Esophagus squamous epithelium (tissue), 5 donors: ENCODE results near the gene ZDHHC19. TPM values are rescaled to one million over a fixed set of nuclear protein-coding genes. Genes with fewer than 3 reads are reported as not detected.
"Not testable (repeated sequence)": the region's sequence is repeated elsewhere in the genome, so short reads cannot be mapped to it uniquely, and the experiment has no call there.

Experiments used
- DNase-seq: peaks from one replicate; lab custom pipeline; 2025; lab: John Stamatoyannopoulos, UW
- H3K27ac ChIP-seq, 4 donors: fragments of 200-600 bp; sonication (generic); one replicate each; pipeline ENCODE4 v1.5.1; 2016 to 2019; ENCODE audit warnings: mild to moderate bottlenecking in 1 of 4
- H3K27me3 ChIP-seq, 4 donors: fragments of 200-600 bp; sonication (generic); 1 replicate in 3 of 4; 2 replicates in 1 of 4; pipeline versions ENCODE4 v1.5.1 to v1.6.0; 2017 to 2021; ENCODE audit warnings: antibody characterized with exemption in 1 of 4
- H3K36me3 ChIP-seq, 3 donors: fragments of 200-600 bp; sonication (generic); one replicate each; pipeline ENCODE4 v1.5.1; 2016 to 2019
- H3K4me1 ChIP-seq, 3 donors: fragments of 200-600 bp; sonication (generic); one replicate each; pipeline ENCODE4 v1.5.1; 2017 to 2019
- H3K4me3 ChIP-seq, 4 donors: fragments of 200-600 bp; sonication (generic); 1 replicate in 3 of 4; 2 replicates in 1 of 4; pipeline ENCODE4 v1.5.1; 2016 to 2019; ENCODE audit warnings: mild to moderate bottlenecking in 2 of 4, moderate library complexity in 1 of 4
- H3K9me3 ChIP-seq, 3 donors: fragments of 200-600 bp; sonication (generic); one replicate each; pipeline ENCODE4 v1.5.1; 2016 to 2019
- CTCF ChIP-seq, 6 experiments: fragments of 450-650 bp in 4 of 6; fragments of 200-600 bp in 2 of 6; sonication (generic) in 2 of 6; IDR thresholded peaks; one replicate each; pipeline ENCODE4 v1.5.1; 2016 to 2019; ENCODE audit warnings: antibody characterized with exemption in 6 of 6, mild to moderate bottlenecking in 4 of 6, moderate library complexity in 4 of 6
- POLR2A ChIP-seq, 4 donors: fragments of 450-650 bp; IDR thresholded peaks; one replicate each; pipeline ENCODE4 v1.6.1; 2017; ENCODE audit warnings: antibody characterized with exemption in 4 of 4, mild to moderate bottlenecking in 4 of 4, moderate library complexity in 3 of 4
- WGBS, 2 donors: methylation state at CpG; one replicate each; pipeline ENCODE4 v1.1.5; 2018; 5-methylcytosine and 5-hydroxymethylcytosine counted together
- intact Hi-C: fragments of 100-400 bp; cut with DNase I; formaldehyde crosslinking; loops from one replicate; pipeline ENCODE4 v1.15.0; 2022
- total RNA-seq, 4 donors: library from RNA; depleted of rRNA; stranded (reverse); fragments of >200 nt; gene quantifications; one replicate each; pipeline ENCODE4 v1.1.0, GENCODE V29; 2016
- donor health status: DM: yes; HTN: yes; CAD: no.

ZDHHC19 gene
- total RNA-seq, 4 donors from 2014 or later = not detected

- no peaks in the 10 kb centered on the region for H3K9me3 ChIP-seq
- 18 to 36% methylated on average over 14 to 18 of the region's 49 CpGs for WGBS, 2 donors
- H3K4me3 ChIP-seq = peak overlapping the region; percentile 25 to 58 (median 38)
- peaks cover 0 to 15% (median 3%) of the 10 kb centered on the region in 3 donors for H3K4me1 ChIP-seq
- no peaks in the 10 kb centered on the region for H3K36me3 ChIP-seq
- no peak for DNase-seq
- intact Hi-C loops = no loop called here
- no peak overlapping the region for H3K27ac ChIP-seq
- peaks cover 0 to 13% (median 0%) of the 10 kb centered on the region in 4 donors for H3K27me3 ChIP-seq
- TF ChIP-seq POLR2A (IDR thresholded peaks at IDR 0.05) (no peak), CTCF (IDR thresholded peaks at IDR 0.05) (no peak)
These were observed 3.2 kb downstream of the ZDHHC19 start for GRCh38 chr3:196207833-196208607.

GRCh38 chr3:196207159-196207832 lies 3.9 kb downstream of the ZDHHC19 start:
- Histone ChIP-seq H3K27ac (no peak overlapping the region), H3K36me3 (no peaks in the 10 kb centered on the region), H3K4me3 (peak overlapping the region in 3 of 4 donors; percentile 36 to 58 (median 40)), H3K9me3 (no peaks in the 10 kb centered on the region), H3K27me3 (peaks cover 0 to 19% (median 0%) of the 10 kb centered on the region in 4 donors), H3K4me1 (peaks cover 0 to 15% (median 3%) of the 10 kb centered on the region in 3 donors)
- no peak for DNase-seq
- TF ChIP-seq CTCF (IDR thresholded peaks at IDR 0.05) = no peak
- TF ChIP-seq POLR2A (IDR thresholded peaks at IDR 0.05) = no peak
- 19 to 60% methylated on average over 1 to 10 of the region's 70 CpGs for WGBS, 2 donors
- intact Hi-C loops = no loop called here

- H3K4me3 ChIP-seq, H3K36me3 ChIP-seq, H3K9me3 ChIP-seq, intact Hi-C loops, H3K27ac ChIP-seq, DNase-seq: not testable (repeated sequence)
- Histone ChIP-seq H3K4me1 (peaks cover 0 to 15% (median 3%) of the 10 kb centered on the region in 3 donors), H3K27me3 (peaks cover 0 to 26% (median 0%) of the 10 kb centered on the region in 4 donors)
- 71 to 82% methylated on average over 9 of the region's 9 CpGs for WGBS, 2 donors
These were observed 5.6 kb downstream of the ZDHHC19 start for GRCh38 chr3:196205442-196206205.

GRCh38 chr3:196203846-196204245 lies 7.4 kb downstream of the ZDHHC19 start:
- Histone ChIP-seq H3K27ac (no peak overlapping the region), H3K36me3 (no peaks in the 10 kb centered on the region), H3K4me1 (peaks cover 0 to 15% (median 3%) of the 10 kb centered on the region in 3 donors), H3K9me3 (no peaks in the 10 kb centered on the region), H3K27me3 (peaks cover 0 to 26% (median 0%) of the 10 kb centered on the region in 4 donors), H3K4me3 (no peak overlapping the region)
- DNase-seq = no peak
- TF ChIP-seq CTCF (IDR thresholded peaks at IDR 0.05) = no peak
- no peak for TF ChIP-seq POLR2A (IDR thresholded peaks at IDR 0.05)
- 80 to 89% methylated on average over 3 of the region's 3 CpGs for WGBS, 2 donors
- intact Hi-C loops = no loop called here

GRCh38 chr3:196202516-196202970 lies 8.7 kb downstream of the ZDHHC19 start:
- intact Hi-C loops = no loop called here
- 61 to 65% methylated on average over 6 to 21 of the region's 21 CpGs for WGBS, 2 donors
- H3K4me3 ChIP-seq = no peak overlapping the region
- peaks cover 0 to 6% (median 3%) of the 10 kb centered on the region in 3 donors for H3K4me1 ChIP-seq
- H3K27me3 ChIP-seq = peaks cover 0 to 18% (median 0%) of the 10 kb centered on the region in 4 donors
- TF ChIP-seq POLR2A (IDR thresholded peaks at IDR 0.05) (no peak), CTCF (IDR thresholded peaks at IDR 0.05) (no peak)
- no peak for DNase-seq
- no peaks in the 10 kb centered on the region for H3K9me3 ChIP-seq
- H3K27ac ChIP-seq = no peak overlapping the region
- H3K36me3 ChIP-seq = no peaks in the 10 kb centered on the region
